Activated CD4-positive, alpha-beta T cell treated with anti-CD3 and anti-CD28 coated beads for 1 hour (primary cell): ENCODE results near the gene MNAT1.

ENCODE experiments used
- DNase-seq: peaks from one replicate; pipeline ENCODE4 v3.0.0-alpha.2; 2020

Gene MNAT1

DNA sequence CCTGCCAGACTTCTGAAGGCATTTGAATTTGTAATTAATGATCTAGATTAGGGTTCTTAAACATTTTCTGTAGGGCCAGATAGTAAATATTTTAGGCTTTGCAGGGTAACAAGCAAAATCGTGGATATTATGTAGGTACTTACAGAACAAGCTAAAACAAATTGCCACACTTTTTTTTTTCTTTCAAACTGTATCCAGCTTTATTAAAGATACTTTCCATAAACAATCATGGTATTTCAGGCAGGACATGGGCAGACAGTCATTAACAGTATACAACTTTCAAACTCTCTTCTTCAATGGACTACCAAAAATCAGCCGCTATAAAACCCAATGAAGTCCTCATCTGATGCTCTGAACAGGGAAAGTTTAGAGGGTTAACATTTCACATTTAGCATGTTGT, 236.7 kb downstream of the MNAT1 start:
- no peak for DNase-seq

DNA sequence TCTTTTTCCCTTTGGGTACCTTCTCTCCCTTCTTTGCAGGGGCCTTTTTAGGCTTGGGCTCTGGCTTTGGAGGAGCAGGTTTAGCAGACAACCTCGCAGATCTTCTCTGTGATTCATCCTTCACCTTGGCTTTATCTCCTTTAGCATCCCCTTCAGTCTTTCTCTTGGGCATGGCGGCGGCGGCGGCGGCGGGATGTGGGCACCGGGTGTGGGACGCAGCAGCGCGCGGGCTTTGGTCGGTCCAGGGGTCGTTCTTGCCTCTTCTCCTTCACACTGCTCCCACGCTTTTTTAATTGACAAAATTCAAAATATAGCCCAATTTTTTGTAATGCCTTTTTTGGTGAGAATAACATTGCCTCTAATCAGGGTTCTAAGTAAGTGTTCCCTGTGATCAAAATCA, 237.7 kb downstream of the MNAT1 start:
- DNase-seq: no peak

DNA sequence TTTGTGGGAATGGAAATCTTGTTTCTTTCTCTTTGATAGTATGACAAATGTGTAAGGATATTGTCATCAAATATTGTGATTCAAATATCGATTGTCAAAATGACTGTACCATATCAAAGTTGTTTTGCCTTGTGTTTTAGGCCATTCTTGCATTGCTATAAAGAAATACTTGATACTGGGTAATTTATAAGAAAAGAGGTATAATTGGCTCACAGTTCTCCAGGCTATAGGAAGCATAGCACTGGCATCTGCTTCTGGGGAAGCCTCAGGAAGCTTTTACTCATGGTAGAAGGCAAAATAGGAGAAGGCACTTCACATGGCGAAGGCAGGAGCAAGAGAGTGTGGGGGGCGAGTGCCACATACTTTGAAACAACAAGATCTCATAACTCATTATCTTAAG, 238.5 kb downstream of the MNAT1 start:
- no peak for DNase-seq

- DNase-seq: no peak
These were observed 239.6 kb downstream of the MNAT1 start for GRCh38 chr14:60974090-60974651.

GRCh38 chr14:60975551-60975950, 241.0 kb downstream of the MNAT1 start:
- DNase-seq: no peak

- no peak for DNase-seq
These were observed 243.3 kb downstream of the MNAT1 start for GRCh38 chr14:60977847-60978246.

DNA sequence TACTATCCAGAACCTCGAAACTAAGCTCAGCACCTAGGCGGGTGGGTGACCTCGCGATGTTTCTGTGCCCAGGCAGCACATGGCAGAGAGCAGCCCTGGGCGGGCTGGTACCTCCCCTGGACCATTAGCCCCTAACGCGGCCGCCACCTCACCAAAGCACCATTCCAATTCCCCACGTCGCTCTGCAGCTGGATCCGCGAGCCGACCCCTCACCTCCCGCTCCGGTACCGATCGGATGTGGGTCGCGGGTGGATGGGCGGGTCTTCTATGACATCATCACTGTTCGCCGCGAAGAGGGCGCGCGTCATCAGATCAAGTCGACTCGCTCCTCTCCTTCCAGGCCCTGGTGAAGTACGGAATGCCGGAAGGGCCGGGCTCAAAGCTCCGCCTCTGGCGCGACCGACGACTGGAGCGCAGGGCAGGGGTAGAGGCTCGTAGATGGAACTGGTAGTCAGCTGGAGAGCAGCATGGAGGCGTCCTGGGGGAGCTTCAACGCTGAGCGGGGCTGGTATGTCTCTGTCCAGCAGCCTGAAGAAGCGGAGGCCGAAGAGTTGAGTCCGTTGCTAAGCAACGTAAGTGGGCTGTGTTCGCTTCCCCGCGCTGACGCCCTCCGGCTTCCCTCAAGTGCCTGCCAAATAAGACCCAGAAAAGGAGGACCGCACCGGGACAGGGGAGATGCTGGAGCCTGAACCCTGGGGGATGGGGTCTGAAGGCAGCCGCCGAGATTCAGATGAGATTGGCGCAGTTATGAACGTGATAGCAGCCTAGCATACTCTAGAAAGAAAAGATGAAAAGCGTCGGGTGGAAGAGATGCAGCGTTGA, 246.5 kb downstream of the MNAT1 start, which contains the start of the genes SLC38A6 and TRMT5:
TSS of gene SLC38A6 (plus strand) at position 435 of the 822 bp plus-strand sequence. CDS start at position 468, 33 bp downstream.
TSS of gene TRMT5 (minus strand) at position 269 of the 822 bp plus-strand sequence. CDS start at position 163, 106 bp downstream.
- DNase-seq: peak; percentile 89

GRCh38 chr14:60981633-60982455, 247.3 kb downstream of the MNAT1 start:
- no peak for DNase-seq

DNA sequence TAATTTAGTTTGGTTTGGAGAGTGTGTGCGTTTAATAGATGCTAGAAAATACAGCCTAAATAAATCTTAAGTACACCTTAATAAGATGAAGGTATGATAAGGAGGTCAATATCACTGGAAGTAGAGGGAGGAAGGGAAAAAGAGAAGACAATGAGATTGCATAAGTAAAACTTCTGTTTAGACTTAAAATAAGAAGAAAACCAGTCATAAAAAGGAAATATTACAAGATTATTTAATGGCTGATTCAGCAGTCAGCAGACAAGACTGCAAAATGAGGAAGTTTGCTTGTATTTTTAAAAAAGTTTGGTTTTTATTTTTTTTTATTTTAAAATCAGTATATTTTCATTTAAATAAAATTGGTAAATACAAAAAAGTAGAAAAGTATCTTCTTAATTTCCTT, 249.6 kb downstream of the MNAT1 start:
- DNase-seq: no peak

DNA sequence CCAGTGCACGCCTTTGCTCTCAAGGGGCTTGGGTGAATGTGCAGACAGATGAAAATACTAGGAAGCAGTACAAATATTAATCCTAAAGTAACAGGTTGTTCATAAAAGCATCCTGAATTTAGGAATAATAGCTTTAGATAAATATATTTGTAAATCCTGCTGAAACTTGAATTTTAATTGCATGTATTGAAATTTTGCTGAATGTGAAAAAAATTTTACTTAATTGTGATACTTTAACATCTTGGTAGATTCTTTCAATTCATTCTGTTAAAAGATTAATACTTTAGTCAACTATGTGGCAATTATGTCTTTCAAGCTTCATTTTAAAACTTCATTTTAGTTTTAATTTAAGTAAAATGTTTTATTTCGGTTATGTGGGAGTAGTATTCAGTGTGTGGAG, 251.9 kb downstream of the MNAT1 start:
- DNase-seq: no peak

GRCh38 chr14:60989599-60989998, 255.0 kb downstream of the MNAT1 start:
- no peak for DNase-seq

DNA sequence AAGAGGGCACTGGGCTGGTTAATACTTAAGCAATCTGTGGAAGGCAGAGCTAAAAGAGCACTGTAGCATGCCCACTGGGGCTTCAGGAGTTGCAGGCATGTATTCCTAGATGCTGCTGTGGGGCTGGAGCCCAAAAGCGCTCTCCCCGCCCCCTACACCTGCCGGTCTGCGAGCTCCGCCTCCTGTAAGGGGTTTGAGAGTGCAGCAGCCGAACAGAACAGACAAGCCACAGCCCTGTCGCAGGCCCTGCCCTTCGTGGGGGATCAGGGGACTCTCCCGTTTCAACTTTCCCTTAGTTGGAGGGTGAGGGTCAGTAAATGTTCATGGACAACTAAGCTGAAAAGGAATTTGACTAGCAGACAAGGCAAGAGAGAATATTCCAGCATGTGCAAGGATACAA, 264.1 kb downstream of the MNAT1 start:
- no peak for DNase-seq

DNA sequence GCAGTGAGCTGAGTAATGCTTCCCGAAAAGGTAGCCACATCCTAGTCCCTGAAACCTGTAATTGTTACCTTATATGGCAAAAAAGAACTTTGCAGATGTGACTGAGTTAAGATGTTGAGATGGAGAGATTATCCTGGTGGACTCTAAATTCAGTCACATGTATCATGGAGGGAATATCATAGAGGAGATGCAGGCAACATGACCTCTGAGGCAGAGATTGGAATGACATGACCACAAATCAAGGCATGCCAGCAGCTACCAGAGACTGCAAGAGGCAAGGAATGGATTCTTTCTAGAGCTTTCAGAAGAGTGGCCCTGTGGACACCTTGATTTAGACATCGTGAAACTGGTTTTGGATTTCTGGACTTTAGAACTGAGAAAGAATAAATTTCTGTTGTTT, 265.0 kb downstream of the MNAT1 start:
- DNase-seq: no peak

GRCh38 chr14:61003571-61003970, 269.0 kb downstream of the MNAT1 start:
- DNase-seq: no peak

- DNase-seq: no peak
These were observed 285.0 kb downstream of the MNAT1 start for GRCh38 chr14:61019537-61019936.
